Breast epithelium (tissue), 4 donors: Measurements from ENCODE around the gene PRSS33. TPM values are rescaled to one million over a fixed set of nuclear protein-coding genes. Genes with fewer than 3 reads are reported as not detected.

Experiments
- DNase-seq, 2 donors: peaks; one replicate each; pipeline ENCODE4 v3.0.0-alpha.2; 2019; ENCODE audit warnings: low spot score in 2 of 2
- H3K27ac ChIP-seq, 2 donors: fragments of 200-600 bp; sonication (generic) in 1 of 2; one replicate each; pipeline ENCODE4 v1.5.1; 2016 to 2019; ENCODE audit warnings: mild to moderate bottlenecking in 1 of 2
- H3K27me3 ChIP-seq, 2 donors: fragments of 200-600 bp; sonication (generic) in 1 of 2; one replicate each; pipeline versions ENCODE4 v1.5.1 to v1.6.0; 2017 to 2019; ENCODE audit warnings: control low read depth in 1 of 2, mild to moderate bottlenecking in 1 of 2
- H3K36me3 ChIP-seq: fragments of 200-600 bp; one replicate; pipeline ENCODE4 v1.5.1; 2019
- H3K4me1 ChIP-seq, 2 donors: fragments of 200-600 bp; sonication (generic); one replicate each; pipeline ENCODE4 v1.5.1; 2016 to 2019; ENCODE audit warnings: control low read depth in 1 of 2
- H3K4me3 ChIP-seq, 3 donors: fragments of 200-600 bp; sonication (generic); 1 replicate in 2 of 3; 2 replicates in 1 of 3; pipeline ENCODE4 v1.5.1; 2016 to 2019; ENCODE audit warnings: mild to moderate bottlenecking in 3 of 3, moderate library complexity in 2 of 3
- H3K9me3 ChIP-seq, 2 donors: fragments of 200-600 bp; sonication (generic) in 1 of 2; one replicate each; pipeline ENCODE4 v1.5.1; 2016 to 2019; ENCODE audit warnings: control low read depth in 1 of 2
- POLR2A ChIP-seq: fragments of 450-650 bp; IDR thresholded peaks from one replicate; pipeline ENCODE4 v1.6.1; 2016; ENCODE audit warnings: antibody characterized with exemption, mild to moderate bottlenecking, moderate library complexity
- POLR2AphosphoS5 ChIP-seq, 3 donors: sonication (generic); formaldehyde crosslinking; IDR thresholded peaks; one replicate each; pipeline ENCODE4 v1.6.1; 2017; ENCODE audit warnings: antibody characterized with exemption in 3 of 3
- intact Hi-C: fragments of 100-400 bp; cut with DNase I; formaldehyde crosslinking; loops from one replicate; pipeline ENCODE4 v1.15.1; 2023; ENCODE audit warnings: low total_unique reads
- total RNA-seq, 3 donors: library from RNA; depleted of rRNA; stranded (reverse); fragments of >200 nt; gene quantifications; one replicate each; pipeline ENCODE4 v1.1.0, GENCODE V29; 2016
- TF ChIP-seq, protein P1 (sequence below), 3 donors: fragments of 450-650 bp; IDR thresholded peaks; one replicate each; pipeline ENCODE4 v1.5.1; 2016 to 2017; ENCODE audit warnings: antibody characterized with exemption in 3 of 3, mild to moderate bottlenecking in 3 of 3, moderate library complexity in 3 of 3

PRSS33 gene
- total RNA-seq, 3 donors from 2014 or later, result not detected

DNA sequence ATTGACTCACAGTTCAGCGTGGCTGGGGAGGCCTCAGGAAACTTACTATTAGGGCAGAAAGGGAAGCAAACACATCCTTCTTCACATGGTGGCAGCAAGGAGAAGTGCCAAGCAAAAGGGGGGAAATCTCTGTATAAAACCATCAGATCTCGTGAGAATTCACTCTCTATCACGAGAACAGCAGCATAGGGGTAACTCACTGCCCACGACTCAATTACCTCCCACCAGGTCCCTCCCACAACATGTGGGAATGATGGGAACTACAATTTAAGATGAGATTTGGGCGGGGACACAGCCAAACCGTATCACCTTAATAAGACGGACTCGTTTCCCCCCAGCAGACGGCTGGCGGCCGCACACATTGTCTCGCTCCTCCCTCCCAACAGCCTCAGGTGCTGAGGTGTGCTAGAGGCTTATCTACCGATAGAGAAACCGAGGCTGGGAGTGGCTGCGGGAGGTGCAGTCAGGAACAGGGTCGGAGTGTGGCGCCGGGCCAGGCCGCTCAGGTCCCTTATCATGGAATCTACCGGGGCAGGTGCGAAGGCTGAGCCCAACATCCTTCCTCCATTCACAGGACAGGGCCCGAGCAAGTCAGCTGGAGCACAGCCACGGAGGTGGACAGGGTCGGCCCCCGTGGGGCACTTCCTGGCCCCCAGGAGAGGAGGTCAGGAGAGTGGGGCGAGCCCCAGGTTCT, 37.8 kb upstream of the PRSS33 start:
- H3K4me3 ChIP-seq, result no peak overlapping the region
- peaks cover 0 to 8% of the 10 kb centered on the region in 2 donors for H3K27me3 ChIP-seq
- H3K36me3 ChIP-seq, result no peaks in the 10 kb centered on the region
- no peaks in the 10 kb centered on the region for H3K4me1 ChIP-seq
- no peaks in the 10 kb centered on the region for H3K9me3 ChIP-seq
- no peak for DNase-seq
- intact Hi-C loops, result no loop called here
- TF ChIP-seq, protein P1, sequence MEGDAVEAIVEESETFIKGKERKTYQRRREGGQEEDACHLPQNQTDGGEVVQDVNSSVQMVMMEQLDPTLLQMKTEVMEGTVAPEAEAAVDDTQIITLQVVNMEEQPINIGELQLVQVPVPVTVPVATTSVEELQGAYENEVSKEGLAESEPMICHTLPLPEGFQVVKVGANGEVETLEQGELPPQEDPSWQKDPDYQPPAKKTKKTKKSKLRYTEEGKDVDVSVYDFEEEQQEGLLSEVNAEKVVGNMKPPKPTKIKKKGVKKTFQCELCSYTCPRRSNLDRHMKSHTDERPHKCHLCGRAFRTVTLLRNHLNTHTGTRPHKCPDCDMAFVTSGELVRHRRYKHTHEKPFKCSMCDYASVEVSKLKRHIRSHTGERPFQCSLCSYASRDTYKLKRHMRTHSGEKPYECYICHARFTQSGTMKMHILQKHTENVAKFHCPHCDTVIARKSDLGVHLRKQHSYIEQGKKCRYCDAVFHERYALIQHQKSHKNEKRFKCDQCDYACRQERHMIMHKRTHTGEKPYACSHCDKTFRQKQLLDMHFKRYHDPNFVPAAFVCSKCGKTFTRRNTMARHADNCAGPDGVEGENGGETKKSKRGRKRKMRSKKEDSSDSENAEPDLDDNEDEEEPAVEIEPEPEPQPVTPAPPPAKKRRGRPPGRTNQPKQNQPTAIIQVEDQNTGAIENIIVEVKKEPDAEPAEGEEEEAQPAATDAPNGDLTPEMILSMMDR (IDR thresholded peaks at IDR 0.05), result no peak
- no peak for TF ChIP-seq POLR2A
- no peak for TF ChIP-seq POLR2AphosphoS5 (IDR thresholded peaks at IDR 0.05)
- H3K27ac ChIP-seq, result no peak overlapping the region

DNA sequence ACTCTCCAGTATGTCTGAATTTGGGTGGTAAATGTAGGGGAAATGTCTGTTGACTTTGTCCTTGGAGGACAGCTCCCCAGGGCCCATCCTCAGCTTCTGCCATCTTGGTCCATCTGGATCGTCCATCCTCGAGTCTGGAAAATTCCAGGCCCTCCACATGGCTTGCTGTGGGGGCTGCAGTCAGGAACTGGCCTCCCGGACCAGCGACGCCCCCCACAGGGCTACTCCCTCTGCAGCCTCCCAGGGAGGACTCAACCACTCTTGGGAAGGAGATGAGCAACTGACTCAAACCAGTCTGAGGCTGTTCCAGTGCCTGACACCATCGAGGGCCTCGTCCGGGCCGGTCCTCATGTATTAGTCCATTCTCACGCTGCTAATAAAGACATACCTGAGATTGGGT, 37.3 kb upstream of the PRSS33 start:
- no peak overlapping the region for H3K4me3 ChIP-seq
- no peak for DNase-seq
- H3K9me3 ChIP-seq, result no peaks in the 10 kb centered on the region
- intact Hi-C loops, result no loop called here
- TF ChIP-seq, protein P1 (IDR thresholded peaks at IDR 0.05), result no peak
- H3K4me1 ChIP-seq, result no peaks in the 10 kb centered on the region
- no peak overlapping the region for H3K27ac ChIP-seq
- H3K36me3 ChIP-seq, result no peaks in the 10 kb centered on the region
- peaks cover 0 to 4% of the 10 kb centered on the region in 2 donors for H3K27me3 ChIP-seq

DNA sequence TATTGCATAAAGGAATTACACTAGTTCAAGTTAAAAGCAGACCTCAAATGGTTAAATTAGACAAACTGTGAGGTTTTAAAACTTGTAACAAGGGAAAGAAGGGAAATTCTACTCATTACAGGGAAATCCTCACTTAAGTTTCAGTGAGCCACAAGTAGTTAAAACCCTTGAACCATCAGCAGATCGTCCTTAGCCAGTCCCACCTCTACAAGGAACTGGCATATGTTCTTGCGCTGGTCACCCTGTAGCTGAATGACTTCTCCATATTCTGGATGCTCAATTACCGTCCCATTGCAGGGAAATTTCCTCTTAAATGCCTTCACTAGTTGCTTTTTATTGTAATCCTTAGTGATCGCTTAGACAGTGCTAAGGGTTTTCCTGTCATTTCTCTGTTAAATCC, 35.1 kb upstream of the PRSS33 start:
- H3K4me1 ChIP-seq, result no peaks in the 10 kb centered on the region
- DNase-seq, result no peak
- TF ChIP-seq POLR2AphosphoS5 (IDR thresholded peaks at IDR 0.05) (no peak), POLR2A (no peak)
- TF ChIP-seq, protein P1 (IDR thresholded peaks at IDR 0.05), result no peak
- no peaks in the 10 kb centered on the region for H3K36me3 ChIP-seq
- H3K27me3 ChIP-seq, result no peaks in the 10 kb centered on the region
- intact Hi-C loops, result no loop called here
- no peak overlapping the region for H3K4me3 ChIP-seq
- no peak overlapping the region for H3K27ac ChIP-seq
- no peaks in the 10 kb centered on the region for H3K9me3 ChIP-seq

DNA sequence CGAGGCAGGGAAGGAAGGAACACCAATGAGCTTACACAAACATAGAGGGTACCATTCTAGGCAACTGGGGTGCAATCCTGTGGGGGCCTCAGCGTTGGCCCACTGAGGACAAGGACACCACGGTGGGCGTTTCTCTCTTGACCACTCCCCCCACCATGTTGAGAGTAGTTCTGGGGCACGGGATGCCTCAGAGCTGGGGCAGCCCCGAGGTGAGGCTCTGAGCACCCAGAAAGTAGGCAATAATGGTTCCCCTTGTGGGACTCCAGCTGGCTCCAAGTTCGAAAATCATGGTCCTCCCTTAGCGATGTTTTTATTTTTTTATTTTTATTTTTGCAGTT, 34.8 kb upstream of the PRSS33 start:
- Histone ChIP-seq H3K4me1 (no peaks in the 10 kb centered on the region), H3K27ac (no peak overlapping the region), H3K9me3 (no peaks in the 10 kb centered on the region), H3K27me3 (no peaks in the 10 kb centered on the region), H3K4me3 (no peak overlapping the region), H3K36me3 (no peaks in the 10 kb centered on the region)
- peak in 1 of 2 donors; percentile 15 for DNase-seq
- TF ChIP-seq POLR2A, result no peak
- TF ChIP-seq POLR2AphosphoS5 (IDR thresholded peaks at IDR 0.05), result no peak
- TF ChIP-seq, protein P1 (IDR thresholded peaks at IDR 0.05), result no peak
- intact Hi-C loops, result no loop called here

DNA sequence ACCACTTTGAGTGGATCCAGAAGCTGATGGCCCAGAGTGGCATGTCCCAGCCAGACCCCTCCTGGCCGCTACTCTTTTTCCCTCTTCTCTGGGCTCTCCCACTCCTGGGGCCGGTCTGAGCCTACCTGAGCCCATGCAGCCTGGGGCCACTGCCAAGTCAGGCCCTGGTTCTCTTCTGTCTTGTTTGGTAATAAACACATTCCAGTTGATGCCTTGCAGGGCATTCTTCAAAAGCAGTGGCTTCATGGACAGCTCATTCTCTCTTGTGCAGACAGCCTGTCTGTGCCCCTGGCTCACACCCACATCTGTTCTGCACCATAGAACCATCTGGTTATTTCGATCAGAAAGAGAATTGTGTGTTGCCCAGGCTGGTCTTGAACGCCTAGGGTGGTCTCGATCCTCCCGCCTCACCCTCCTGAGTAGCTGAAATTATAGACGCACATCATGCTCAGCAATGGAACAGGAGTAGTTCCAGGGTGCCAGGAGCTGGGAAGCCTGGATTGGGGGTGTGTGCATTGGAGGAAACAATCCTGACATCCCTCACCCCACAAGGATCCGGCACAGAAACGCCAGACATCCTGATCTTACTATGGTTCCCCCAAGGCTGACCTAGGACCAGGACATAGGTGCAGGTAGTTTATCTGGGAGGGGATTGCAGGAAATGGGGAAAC, 34.3 kb upstream of the PRSS33 start:
- H3K27me3 ChIP-seq, result no peaks in the 10 kb centered on the region
- no peak for TF ChIP-seq POLR2AphosphoS5 (IDR thresholded peaks at IDR 0.05)
- TF ChIP-seq, protein P1 (IDR thresholded peaks at IDR 0.05), result no peak
- TF ChIP-seq POLR2A, result no peak
- no peaks in the 10 kb centered on the region for H3K36me3 ChIP-seq
- DNase-seq, result peak in 1 of 2 donors; percentile 25
- no peak overlapping the region for H3K4me3 ChIP-seq
- H3K9me3 ChIP-seq, result no peaks in the 10 kb centered on the region
- no peaks in the 10 kb centered on the region for H3K4me1 ChIP-seq
- H3K27ac ChIP-seq, result no peak overlapping the region
- intact Hi-C loops, result no loop called here
